Endometrial microvascular endothelial cells (primary cell): ENCODE data around the gene UNC119. TPM values are rescaled to one million over a fixed set of nuclear protein-coding genes. Genes with fewer than 3 reads are reported as not detected.
"Not testable (repeated sequence)": the region's sequence is repeated elsewhere in the genome, so short reads cannot be mapped to it uniquely, and the experiment has no call there.

Source experiments
- in situ Hi-C: cut with HindIII; loops from 2 replicates; pipeline ENCODE4 v1.10.0; 2017; ENCODE audit warnings: low sequenced_read_pairs, low pct_unique_long_range_greater_than_20kb; ENCODE audit errors: inconsistent ontology term
- total RNA-seq: library from RNA; depleted of rRNA; stranded (reverse); fragments of >200 nt; gene quantifications from one replicate; pipeline ENCODE4 v1.2.3, GENCODE V29; 2015; ENCODE audit errors: inconsistent ontology term

UNC119 gene
- total RNA-seq, 1 donor from 2014 or later = 28.7 TPM

- in situ Hi-C loops = no loop called here
Observed at GRCh38 chr17:28527181-28527681, 25.2 kb downstream of the UNC119 start.

- in situ Hi-C loops = no loop called here
Observed at GRCh38 chr17:28526381-28526780, 26.0 kb downstream of the UNC119 start.

DNA sequence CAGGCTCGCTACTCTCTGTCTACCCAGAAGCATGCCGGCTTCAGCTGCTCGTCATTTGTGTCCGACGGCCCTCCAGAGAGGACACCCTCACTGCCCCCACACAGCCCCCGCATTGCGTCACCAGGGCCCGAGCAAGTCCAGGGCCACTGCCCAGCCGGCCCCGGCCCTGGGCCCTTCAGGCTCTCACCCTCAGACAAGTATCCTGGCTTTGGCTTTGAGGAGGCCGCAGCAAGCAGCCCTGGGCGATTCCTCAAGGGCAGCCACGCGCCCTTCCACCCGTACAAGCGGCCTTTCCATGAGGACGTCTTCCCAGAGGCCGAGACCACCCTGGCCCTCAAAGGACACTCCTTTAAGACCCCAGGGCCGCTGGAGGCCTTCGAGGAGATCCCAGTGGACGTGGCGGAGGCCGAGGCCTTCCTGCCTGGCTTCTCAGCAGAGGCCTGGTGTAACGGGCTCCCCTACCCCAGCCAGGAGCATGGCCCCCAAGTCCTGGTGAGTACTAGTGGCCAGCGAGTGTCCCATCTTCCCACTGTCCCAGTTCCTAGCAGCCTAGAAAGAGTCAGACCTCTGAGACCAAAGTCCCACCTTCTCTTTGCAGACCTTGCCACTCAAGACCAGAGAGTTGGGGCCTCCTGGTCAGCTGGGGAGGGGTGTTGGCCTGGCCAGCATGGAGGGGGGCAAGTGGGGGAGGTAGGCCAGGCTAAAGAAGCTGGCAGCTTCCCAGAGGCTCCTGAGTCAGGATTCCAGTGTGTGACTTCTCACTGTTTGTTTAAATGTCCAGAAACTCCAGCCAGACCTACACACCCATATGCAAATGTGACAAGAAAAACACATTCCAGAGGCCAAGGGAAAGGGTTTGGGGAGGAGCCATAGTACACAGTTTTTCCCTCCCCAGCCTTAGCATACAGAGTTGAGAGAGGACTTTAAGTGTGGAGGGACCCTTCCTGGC lies 27.7 kb downstream of the UNC119 start:
- in situ Hi-C loops = no loop called here

- in situ Hi-C loops = no loop called here
Observed at GRCh38 chr17:28523876-28524275, 28.5 kb downstream of the UNC119 start.

- in situ Hi-C loops = no loop called here
Observed at GRCh38 chr17:28523186-28523585, 29.2 kb downstream of the UNC119 start.

DNA sequence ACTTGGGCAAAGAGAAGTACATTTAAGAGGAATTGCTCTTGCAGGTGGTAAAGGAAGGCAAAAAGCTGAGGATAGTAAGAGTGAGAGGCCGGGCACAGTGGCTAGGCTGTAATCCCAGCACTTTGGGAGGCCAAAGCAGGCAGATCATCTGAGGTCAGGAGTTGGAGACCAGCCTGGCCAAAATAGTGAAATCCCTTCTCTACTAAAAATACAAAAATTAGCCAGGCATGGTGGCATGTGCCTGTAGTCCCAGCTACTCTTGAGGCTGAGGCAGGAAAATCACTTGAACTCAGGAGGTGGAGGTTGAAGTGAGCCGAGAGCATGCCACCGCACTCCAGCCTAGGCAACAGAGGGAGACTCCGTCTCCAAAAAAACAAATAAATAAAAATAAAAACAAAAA lies 30.1 kb downstream of the UNC119 start:
- in situ Hi-C loops = not testable (repeated sequence)

- in situ Hi-C loops = no loop called here
Observed at GRCh38 chr17:28521311-28522085, 30.9 kb downstream of the UNC119 start.

DNA sequence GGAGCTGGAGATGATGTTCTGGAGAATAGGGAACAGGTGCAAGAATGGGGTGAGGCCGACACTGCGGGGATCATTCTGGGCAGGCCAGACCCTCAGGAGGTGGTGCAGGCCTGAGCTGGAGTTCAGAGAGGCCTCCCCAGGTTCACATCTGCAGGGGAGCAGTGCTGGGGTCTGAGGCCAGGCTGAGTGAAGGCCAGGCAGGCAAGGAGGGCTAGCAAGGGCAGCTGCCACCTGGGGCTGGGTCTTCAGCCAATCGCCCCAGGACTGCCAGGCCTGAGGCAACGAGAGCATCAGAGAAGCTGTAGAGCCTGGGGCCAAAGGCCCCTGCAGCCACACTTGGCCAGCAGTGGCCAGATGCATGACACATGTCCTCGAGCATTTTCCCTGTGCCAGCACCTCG lies 31.7 kb downstream of the UNC119 start:
- in situ Hi-C loops = no loop called here

DNA sequence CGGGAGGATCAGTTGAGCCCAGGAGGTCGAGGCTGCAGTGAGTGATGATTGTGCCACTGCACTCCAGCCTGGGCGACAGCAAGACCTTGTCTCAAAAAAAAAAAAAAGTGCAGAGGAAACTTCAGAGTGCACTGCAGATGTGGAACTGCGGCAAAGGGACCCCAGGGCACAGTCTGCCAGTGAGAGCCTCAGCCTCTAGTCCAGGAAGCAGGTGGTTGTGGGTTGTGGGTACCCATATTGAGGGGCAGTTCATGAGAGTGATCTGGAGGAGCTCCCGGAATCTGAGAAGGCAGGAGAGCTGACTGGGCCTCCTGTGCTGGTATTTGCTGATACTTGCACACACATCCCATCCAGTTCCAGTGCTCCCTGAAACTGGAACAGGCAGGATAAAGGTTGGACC lies 33.2 kb downstream of the UNC119 start:
- in situ Hi-C loops = no loop called here

DNA sequence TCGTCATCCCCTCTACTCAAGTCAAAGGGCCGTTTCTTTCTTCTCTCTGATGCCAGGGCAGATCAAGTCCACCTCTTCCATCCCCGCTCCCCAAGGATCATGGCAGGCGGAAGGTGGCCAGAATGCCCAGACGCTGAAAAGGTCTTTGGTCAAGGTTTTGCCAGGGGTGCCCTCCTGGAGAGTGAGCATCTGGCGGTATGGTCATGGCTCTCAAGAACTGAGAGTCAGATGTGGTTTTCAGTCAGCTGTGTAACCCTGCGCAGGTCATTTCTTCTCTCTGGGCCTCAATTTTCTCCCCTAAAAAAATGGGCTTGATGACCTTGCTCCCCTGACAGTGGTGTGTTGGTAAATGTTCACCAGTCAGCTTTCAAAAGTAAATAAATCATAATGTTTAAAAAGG lies 33.8 kb downstream of the UNC119 start:
- in situ Hi-C loops = no loop called here

DNA sequence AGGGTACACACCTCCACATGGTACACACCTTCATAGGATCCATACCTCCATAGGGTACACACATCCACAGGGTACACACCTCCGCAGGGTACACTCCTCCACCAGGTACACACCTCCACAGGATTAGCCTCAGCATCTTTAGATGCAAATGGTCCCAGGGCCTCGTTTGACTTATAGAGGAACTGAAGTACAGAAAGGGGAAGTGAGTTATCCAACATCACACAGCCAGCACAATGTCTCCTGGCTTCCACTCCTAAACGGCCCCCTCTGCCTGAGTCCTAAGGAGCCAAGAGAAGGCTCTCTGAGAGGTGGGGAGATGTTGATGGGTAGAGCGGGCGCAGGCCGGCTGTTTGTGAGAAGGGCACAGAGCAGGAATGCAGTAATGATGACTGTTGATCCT lies 34.3 kb downstream of the UNC119 start:
- in situ Hi-C loops = no loop called here

DNA sequence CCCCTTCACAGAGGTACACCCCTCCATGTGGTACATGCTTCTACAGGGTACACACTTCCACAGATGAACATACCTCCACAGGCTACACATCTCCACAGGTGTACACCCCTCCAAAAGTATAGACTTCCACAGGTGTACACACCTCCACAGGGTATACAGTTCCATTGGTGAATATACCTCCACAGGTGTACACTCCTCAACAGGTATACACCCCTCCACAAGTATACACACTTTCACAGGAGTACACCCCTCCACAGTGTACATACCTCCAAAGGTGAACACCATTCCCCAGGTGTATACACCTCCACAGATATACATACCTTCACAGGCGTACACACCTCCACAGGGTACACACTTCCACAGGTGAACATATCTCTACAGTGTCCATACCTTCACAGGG lies 36.9 kb downstream of the UNC119 start:
- in situ Hi-C loops = no loop called here

DNA sequence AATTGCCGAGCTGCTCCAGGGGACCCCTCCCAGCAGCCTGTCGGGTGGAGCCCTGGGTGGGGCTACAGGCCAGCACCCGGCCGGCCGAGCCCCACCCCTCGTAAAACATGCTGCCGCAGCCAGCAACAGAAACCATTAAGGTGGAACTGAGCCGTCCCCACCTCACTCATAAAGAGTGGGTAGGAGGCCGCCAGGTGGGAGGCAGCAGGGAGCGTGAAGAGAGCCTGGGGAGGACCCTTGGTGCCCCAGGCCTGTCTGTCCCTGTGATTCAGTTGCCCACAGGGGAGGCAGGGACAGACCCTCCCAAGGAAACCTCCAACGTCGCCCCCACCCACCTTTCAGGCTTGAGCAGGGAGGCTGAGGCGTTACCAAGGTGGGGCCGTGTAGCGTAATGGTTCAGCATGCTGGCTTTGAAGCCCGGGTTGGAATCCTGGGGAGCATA lies 37.8 kb downstream of the UNC119 start:
- in situ Hi-C loops = no loop called here

GRCh38 chr17:28513476-28513875 lies 38.9 kb downstream of the UNC119 start:
- in situ Hi-C loops = no loop called here

DNA sequence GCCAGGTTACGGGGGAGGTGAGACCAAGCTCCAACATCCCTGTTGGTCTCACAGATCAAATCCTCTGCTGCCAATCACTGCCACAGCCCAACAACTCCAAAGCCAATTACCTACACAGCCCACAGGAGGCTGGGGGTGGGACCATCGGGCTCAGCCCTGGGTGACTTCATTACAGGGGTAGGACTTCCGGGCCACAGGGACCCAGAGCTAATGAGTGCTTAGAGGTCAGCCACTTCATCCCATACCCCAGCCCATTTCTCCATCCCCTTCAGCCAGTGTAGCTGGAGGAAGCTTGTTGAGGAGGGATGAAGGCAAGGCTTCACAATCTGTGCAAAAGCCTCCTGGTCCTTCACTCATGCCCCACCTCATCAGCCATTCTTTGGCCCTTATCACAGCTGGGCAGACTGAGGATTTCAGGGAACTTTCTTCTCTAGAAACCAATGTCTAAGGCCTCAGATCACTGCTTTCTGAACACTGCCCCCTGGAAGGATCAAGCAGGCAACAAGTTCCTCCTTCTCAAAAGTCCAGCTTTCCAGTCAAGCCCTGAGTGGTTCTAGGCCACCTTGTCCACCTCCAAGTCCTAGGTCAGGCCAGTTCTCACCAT lies 40.5 kb downstream of the UNC119 start:
- in situ Hi-C loops = no loop called here

DNA sequence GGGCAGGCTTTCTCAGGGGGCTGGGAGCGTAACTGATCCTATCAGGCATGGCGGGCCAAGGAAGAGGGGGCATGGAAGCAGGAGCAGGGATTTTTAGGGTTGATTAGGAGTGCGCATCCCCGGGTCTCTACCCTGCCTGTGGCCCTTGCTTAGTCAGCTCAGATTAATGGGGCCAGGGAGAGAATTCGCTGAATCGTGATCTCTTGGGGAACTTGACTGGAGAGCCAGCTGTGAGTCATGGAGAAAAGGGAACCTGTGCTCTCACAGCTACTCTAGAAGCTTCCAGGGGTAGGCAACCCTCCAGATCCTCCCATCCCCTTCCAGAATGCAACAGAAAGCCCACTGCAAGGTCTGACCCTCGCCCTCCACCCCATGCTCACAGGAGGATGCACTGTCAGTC lies 42.6 kb downstream of the UNC119 start:
- in situ Hi-C loops = no loop called here

GRCh38 chr17:28508211-28508724 lies 44.2 kb downstream of the UNC119 start:
- in situ Hi-C loops = no loop called here

DNA sequence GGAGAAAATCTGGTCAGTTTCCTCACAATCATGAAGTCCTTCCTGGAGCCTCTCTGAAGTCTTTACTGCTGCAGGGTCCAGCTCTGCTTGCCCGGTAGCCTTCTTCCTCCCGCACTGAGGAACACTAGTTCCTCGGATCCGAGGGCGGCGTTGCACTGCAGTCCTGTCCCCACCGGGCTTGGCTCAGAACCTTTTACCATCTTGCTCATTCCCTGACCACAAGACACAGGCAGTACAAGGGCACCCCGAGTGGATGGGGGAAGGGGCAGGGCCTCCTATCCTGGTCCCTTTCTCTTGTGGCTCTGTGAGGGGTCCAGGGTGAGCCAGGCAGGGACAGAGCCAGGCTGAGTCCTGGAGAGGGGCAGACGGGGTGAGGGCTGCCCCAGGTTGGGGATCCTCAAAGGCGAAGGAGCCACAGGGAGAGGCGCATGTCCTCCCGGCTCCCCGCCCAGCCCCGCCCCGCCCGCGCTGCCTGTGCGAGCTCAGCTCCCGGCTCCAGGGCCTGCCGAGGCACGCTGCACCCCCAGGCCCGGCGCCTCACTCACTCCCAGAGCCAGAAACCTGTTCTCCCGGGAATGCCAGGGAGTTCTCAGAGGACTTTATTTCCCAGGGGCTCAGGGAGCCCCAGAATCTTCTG lies 44.7 kb downstream of the UNC119 start:
- in situ Hi-C loops = no loop called here
